ENCODE results near the gene ZC3HAV1. TPM values are rescaled to one million over a fixed set of nuclear protein-coding genes. Genes with fewer than 3 reads are reported as not detected.

Gene ZC3HAV1
- total and polyA plus RNA-seq, 2 experiments from 2014 or later, result 24.8 to 56.8 TPM

- no peak for TF ChIP-seq JUNB (IDR thresholded peaks at IDR 0.05; ENCODE audit: unreplicated experiment)
- no peak for TF ChIP-seq EZH2phosphoT487 (IDR thresholded peaks at IDR 0.05; ENCODE audit: unreplicated experiment)
- no peak for TF ChIP-seq NANOG (IDR thresholded peaks at IDR 0.05; ENCODE audit: borderline replicate concordance)
- no peak for TF ChIP-seq CTCF (conservative IDR thresholded peaks at IDR 0.05; ENCODE audit: low read depth in 2 of 2)
- TF ChIP-seq CREB1 (CRISPR knock-in tag; IDR thresholded peaks at IDR 0.05; ENCODE audit: low read depth), result no peak
These were observed 4.5 kb upstream of the ZC3HAV1 start (continued) for GRCh38 chr7:139114018-139114417.

DNA sequence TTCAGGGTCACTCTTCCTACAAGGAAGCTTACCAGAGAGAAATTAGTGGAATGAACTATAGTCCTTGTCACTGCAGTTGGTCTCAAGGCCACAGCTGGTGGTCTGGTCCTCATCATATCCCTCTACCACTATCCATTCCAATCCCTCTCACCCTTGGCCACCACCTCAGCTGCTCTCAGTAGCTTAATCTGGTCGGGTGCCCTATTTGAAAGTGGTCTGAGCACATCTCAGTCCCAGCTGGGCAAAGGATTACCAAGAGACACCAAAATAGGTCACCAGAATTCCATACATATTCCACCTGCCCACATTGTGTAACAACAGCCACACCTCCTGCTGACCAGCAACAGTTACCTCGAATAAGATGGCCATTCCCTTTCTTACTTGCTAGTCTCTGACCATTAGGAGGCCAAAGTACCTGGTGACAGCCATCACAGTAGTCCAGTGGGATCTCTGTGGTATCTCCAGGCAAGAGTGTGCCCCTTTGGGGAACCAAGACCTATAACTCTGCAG, 3.3 kb upstream of the ZC3HAV1 start:
- H3F3A ChIP-seq (replicated peaks; ENCODE audit: low read depth), result 0 out of 2 replicates have a peak, but pooled peaks cover 5% of the 10 kb centered on the region
- H3K79me2 ChIP-seq (replicated peaks; ENCODE audit: insufficient read depth), result peaks cover 3% of the 10 kb centered on the region
- H4K20me1 ChIP-seq (replicated peaks; ENCODE audit: insufficient read depth), result no peaks in the 10 kb centered on the region
- ATAC-seq (no peak), DNase-seq (ENCODE audit: low spot score) (no peak)
- Mint-ChIP-seq H3K9me3 (no peaks in the 10 kb centered on the region; the same call in 2 of the 3 replicates), H3K27ac (no peak overlapping the region), H3K4me1 (peaks cover 14% of the 10 kb centered on the region), H3K4me3 (no peak overlapping the region), H3K27me3 (ENCODE audit: insufficient read depth, low read depth, poor library complexity) (peaks cover 22% of the 10 kb centered on the region), H3K36me3 (ENCODE audit: low read depth) (peaks cover 5% of the 10 kb centered on the region; the same call in 1 of the 3 replicates)
- H3K4me3 ChIP-seq, result no peak overlapping the region
- peaks cover 16% of the 10 kb centered on the region for H3K27me3 ChIP-seq (ENCODE audit: insufficient read depth)
- no peaks in the 10 kb centered on the region for H3K36me3 ChIP-seq (ENCODE audit: insufficient read depth)
- no peak overlapping the region for H3K4me2 ChIP-seq
- peaks cover 14% of the 10 kb centered on the region; the same call in 1 of the 2 replicates for H3K9me2 ChIP-seq (ENCODE audit: insufficient read depth)
- H3K27ac ChIP-seq (ENCODE audit: low read depth), result no peak overlapping the region
- H3K4me1 ChIP-seq (ENCODE audit: insufficient read depth), result peaks cover 8% of the 10 kb centered on the region
- H2AFZ ChIP-seq, result no peak overlapping the region
- TF ChIP-seq NANOG (IDR thresholded peaks at IDR 0.05; ENCODE audit: borderline replicate concordance), result no peak
- no peak for TF ChIP-seq ZNF462 (CRISPR knock-in tag; IDR thresholded peaks at IDR 0.05)
- no peak for TF ChIP-seq EZH2 (IDR thresholded peaks at IDR 0.05; ENCODE audit: low read depth, unreplicated experiment)
- no peak for TF ChIP-seq STAT1 (IDR thresholded peaks at IDR 0.05; ENCODE audit: unreplicated experiment)
- TF ChIP-seq CTCF (conservative IDR thresholded peaks at IDR 0.05; ENCODE audit: low read depth in 2 of 2), result no peak
- TF ChIP-seq CREB1 (CRISPR knock-in tag; IDR thresholded peaks at IDR 0.05; ENCODE audit: low read depth), result no peak
- TF ChIP-seq POLR2AphosphoS5 (IDR thresholded peaks at IDR 0.05; ENCODE audit: low read depth), result no peak
- TF ChIP-seq ZNF331 (CRISPR knock-in tag; IDR thresholded peaks at IDR 0.05; ENCODE audit: low read depth), result no peak
- no peak for TF ChIP-seq JUNB (IDR thresholded peaks at IDR 0.05; ENCODE audit: unreplicated experiment)
- TF ChIP-seq, protein P1, sequence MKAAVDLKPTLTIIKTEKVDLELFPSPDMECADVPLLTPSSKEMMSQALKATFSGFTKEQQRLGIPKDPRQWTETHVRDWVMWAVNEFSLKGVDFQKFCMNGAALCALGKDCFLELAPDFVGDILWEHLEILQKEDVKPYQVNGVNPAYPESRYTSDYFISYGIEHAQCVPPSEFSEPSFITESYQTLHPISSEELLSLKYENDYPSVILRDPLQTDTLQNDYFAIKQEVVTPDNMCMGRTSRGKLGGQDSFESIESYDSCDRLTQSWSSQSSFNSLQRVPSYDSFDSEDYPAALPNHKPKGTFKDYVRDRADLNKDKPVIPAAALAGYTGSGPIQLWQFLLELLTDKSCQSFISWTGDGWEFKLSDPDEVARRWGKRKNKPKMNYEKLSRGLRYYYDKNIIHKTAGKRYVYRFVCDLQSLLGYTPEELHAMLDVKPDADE (IDR thresholded peaks at IDR 0.05), result no peak
